Measurements from ENCODE around the gene GCLC. TPM values are rescaled to one million over a fixed set of nuclear protein-coding genes. Genes with fewer than 3 reads are reported as not detected.

Gene GCLC
- total and polyA plus RNA-seq, 9 donors, result 9.0 to 50.4 (median 29.4) TPM

DNA sequence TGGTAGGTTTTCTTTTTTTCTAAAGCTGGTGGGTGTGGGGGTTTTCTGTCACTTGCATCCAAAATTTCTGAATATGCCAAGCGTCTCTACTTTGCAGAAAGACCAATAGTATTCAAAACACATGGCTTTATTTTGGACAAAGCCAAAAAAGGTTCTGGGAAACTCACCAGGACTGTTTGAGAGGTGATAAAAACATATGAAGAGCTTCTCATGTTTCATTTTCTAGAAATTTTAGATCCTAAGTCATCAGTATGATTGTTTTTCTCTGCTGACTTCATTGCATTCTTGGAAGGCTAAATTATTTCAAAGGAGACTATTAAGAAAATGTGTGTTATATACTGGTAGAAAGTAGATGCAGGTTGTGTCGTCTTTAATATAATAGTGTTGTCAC is 51.3 kb downstream of the GCLC start:
- intact Hi-C loops (cut with DNase I), result loop anchor here in 3 of 4 donors (2.0 to 10.0 kb wide), 5 partner anchors 51 to 234 kb away; partner anchors contain the start of genes GCLC (in 1 of the 3) and KLHL31 (in 1 of the 3)
- H3K4me1 ChIP-seq (ENCODE audit: insufficient read depth), result peaks cover 2% of the 10 kb centered on the region
- WGBS, 3 donors, result 19 to 30% (median 28%) methylated on average over 2 of the region's 2 CpGs
- H3K9me3 ChIP-seq, result no peaks in the 10 kb centered on the region
- H3K36me3 ChIP-seq, result no peaks in the 10 kb centered on the region
- no peak overlapping the region for H3K27ac ChIP-seq
- no peaks in the 10 kb centered on the region for H3K27me3 ChIP-seq
- H3K4me3 ChIP-seq, result no peak overlapping the region
- TF ChIP-seq EP300 (IDR thresholded peaks at IDR 0.05) (no peak), POLR2A (IDR thresholded peaks at IDR 0.05) (no peak)
- TF ChIP-seq, protein P1, sequence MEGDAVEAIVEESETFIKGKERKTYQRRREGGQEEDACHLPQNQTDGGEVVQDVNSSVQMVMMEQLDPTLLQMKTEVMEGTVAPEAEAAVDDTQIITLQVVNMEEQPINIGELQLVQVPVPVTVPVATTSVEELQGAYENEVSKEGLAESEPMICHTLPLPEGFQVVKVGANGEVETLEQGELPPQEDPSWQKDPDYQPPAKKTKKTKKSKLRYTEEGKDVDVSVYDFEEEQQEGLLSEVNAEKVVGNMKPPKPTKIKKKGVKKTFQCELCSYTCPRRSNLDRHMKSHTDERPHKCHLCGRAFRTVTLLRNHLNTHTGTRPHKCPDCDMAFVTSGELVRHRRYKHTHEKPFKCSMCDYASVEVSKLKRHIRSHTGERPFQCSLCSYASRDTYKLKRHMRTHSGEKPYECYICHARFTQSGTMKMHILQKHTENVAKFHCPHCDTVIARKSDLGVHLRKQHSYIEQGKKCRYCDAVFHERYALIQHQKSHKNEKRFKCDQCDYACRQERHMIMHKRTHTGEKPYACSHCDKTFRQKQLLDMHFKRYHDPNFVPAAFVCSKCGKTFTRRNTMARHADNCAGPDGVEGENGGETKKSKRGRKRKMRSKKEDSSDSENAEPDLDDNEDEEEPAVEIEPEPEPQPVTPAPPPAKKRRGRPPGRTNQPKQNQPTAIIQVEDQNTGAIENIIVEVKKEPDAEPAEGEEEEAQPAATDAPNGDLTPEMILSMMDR (IDR thresholded peaks at IDR 0.05), result no peak
- DNase-seq, result no peak

DNA sequence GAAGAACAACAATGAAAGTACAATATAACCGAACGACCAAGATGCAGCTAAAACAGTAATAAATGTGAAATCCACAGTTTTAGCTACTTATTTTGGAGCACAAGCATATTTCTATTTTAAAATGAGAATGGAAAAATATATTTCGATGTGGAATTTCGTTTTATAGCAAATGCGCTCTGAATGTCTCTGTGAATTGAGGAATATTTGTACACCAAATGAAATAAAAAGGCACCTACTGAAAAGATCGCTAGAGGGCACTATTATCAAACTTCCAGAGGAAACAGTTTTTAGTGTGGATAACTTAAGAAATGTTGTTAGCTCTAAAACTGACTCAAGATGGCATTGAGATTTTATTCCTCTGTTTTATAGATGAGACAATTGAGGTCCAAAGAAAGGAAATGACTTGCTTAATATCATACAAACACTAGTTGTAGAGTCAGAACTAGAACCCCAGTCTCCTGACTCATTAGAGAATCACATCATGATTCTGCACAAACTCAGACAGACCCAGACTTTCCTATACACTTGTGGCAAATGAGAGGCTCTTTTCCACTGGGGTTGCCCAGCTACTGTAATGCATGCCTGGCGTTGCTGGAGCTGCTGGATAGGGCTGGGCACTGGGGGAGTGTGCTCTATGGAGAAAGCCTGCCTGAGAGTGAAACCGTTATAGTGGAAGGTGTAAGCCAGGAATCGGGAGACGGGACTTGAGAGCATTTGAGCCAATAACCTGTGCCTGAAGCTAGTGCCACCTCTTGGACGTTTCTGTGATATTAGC is 51.9 kb downstream of the GCLC start:
- Histone ChIP-seq H3K36me3 (no peaks in the 10 kb centered on the region), H3K27me3 (no peaks in the 10 kb centered on the region), H3K27ac (no peak overlapping the region)

DNA sequence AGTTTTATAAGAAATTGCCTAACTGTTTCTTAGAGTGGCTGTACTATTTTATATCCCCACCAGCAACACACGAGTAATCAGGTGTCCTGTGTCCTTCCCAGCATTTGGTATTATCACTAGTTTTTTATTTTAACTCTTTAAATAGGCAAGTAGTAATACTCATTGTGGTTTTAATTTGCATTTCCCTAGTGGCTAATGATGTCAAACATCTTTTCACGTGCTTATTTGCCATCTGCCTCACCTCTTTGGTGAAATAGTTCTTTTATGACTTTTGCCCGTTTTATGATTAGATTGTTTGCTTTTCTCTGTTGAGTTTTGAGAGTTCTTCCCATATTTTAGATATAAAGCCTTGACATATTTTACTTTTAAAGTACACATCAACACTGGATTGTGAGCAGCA is 57.8 kb downstream of the GCLC start:
- 6 to 15% (median 6%) methylated on average over 3 of the region's 3 CpGs for WGBS, 3 donors
- no peak for DNase-seq
- TF ChIP-seq EP300 (IDR thresholded peaks at IDR 0.05) (no peak), POLR2A (IDR thresholded peaks at IDR 0.05) (no peak)
- TF ChIP-seq, protein P1 (IDR thresholded peaks at IDR 0.05), result no peak
- Histone ChIP-seq H3K4me1 (ENCODE audit: insufficient read depth) (no peaks in the 10 kb centered on the region), H3K27ac (no peak overlapping the region), H3K36me3 (no peaks in the 10 kb centered on the region), H3K27me3 (no peaks in the 10 kb centered on the region), H3K9me3 (no peaks in the 10 kb centered on the region), H3K4me3 (no peak overlapping the region)
- intact Hi-C loops (cut with DNase I), result no loop called here

More for the DNA sequence above, 51.9 kb downstream of the GCLC start:
- 12 to 19% (median 18%) methylated on average over 11 of the region's 11 CpGs for WGBS, 3 donors
- H3K9me3 ChIP-seq, result no peaks in the 10 kb centered on the region
- no peak for TF ChIP-seq EP300 (IDR thresholded peaks at IDR 0.05)
- TF ChIP-seq, protein P1 (IDR thresholded peaks at IDR 0.05), result peak; percentile 52 to 68 (median 59)
- peaks cover 2% of the 10 kb centered on the region for H3K4me1 ChIP-seq (ENCODE audit: insufficient read depth)
- no peak overlapping the region for H3K4me3 ChIP-seq
- intact Hi-C loops (cut with DNase I), result loop anchor here in 3 of 4 donors (2.0 to 10.0 kb wide), 5 partner anchors 52 to 234 kb away; partner anchors contain the start of genes GCLC (in 1 of the 3) and KLHL31 (in 1 of the 3)
- DNase-seq, result peak in 1 of 5 donors; percentile 22

DNA sequence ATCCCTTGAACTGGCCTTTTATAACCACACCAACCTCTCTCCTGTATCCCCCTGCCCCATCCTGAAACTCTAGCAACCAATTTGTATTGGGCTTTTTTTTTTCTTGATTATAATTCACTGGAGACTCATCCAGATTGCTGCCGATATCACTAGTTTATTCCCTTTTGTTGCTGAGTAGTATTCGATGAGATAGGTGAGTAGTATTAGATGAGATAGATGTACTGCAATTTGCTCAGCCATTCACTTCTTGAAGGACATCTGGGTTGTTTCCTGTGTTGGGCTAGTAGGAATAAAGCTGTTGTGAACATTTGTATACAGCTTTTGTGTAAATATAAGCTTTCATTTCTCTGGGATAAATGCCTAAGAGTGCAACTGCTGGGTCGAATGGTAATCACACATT is 58.2 kb downstream of the GCLC start:
- Histone ChIP-seq H3K27ac (no peak overlapping the region), H3K9me3 (no peaks in the 10 kb centered on the region), H3K4me1 (ENCODE audit: insufficient read depth) (no peaks in the 10 kb centered on the region), H3K4me3 (no peak overlapping the region), H3K27me3 (no peaks in the 10 kb centered on the region), H3K36me3 (no peaks in the 10 kb centered on the region)
- intact Hi-C loops (cut with DNase I), result no loop called here
- DNase-seq, result no peak
- 56 to 68% (median 64%) methylated on average over 3 of the region's 3 CpGs for WGBS, 3 donors
- TF ChIP-seq, protein P1 (IDR thresholded peaks at IDR 0.05), result no peak
- no peak for TF ChIP-seq POLR2A (IDR thresholded peaks at IDR 0.05)
- no peak for TF ChIP-seq EP300 (IDR thresholded peaks at IDR 0.05)
